Choroid plexus epithelial cell (primary cell): Measurements from ENCODE around the gene FKBP1A.

ENCODE experiments used
- DNase-seq: peaks from one replicate; pipeline ENCODE4 v3.0.0-alpha.2; 2010; ENCODE audit warnings: low read depth
- H3K4me3 ChIP-seq: 2 replicates; pipeline ENCODE4 v1.5.1; 2011; ENCODE audit warnings: low read depth, mild to moderate bottlenecking, control low read depth, low read length, moderate library complexity
- TF ChIP-seq, protein P1 (sequence below): conservative IDR thresholded peaks from 2 replicates; pipeline ENCODE4 v1.5.1; 2011; ENCODE audit warnings: low read depth, mild to moderate bottlenecking, control low read depth, inconsistent platforms, low read length, moderate library complexity

Gene FKBP1A

DNA sequence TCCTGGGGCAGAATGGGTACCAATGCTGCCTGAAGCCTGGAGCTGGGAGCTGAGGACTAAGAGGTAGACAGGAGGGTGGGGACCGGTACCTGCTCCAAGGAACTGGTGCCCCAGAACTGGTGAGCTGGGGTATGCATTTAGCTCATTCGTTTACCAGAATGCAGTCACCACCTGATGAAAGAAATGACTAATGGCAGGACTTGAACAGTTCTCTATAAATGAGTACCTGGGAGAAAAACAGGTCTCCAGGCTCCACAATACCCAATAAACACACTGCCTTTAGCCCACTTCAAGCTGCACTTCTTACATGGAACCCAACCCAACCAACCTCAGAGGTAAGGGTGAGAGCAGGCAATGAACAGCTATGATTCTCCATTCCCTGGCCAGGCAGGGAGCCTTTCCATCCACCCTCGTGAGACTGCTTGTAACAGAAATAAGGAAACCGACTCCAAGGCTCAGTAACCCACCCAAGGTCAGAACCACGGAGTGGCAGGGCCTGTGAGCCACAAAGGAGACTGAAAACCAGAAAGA, 15.4 kb downstream of the FKBP1A start:
- no peak for DNase-seq
- TF ChIP-seq, protein P1, sequence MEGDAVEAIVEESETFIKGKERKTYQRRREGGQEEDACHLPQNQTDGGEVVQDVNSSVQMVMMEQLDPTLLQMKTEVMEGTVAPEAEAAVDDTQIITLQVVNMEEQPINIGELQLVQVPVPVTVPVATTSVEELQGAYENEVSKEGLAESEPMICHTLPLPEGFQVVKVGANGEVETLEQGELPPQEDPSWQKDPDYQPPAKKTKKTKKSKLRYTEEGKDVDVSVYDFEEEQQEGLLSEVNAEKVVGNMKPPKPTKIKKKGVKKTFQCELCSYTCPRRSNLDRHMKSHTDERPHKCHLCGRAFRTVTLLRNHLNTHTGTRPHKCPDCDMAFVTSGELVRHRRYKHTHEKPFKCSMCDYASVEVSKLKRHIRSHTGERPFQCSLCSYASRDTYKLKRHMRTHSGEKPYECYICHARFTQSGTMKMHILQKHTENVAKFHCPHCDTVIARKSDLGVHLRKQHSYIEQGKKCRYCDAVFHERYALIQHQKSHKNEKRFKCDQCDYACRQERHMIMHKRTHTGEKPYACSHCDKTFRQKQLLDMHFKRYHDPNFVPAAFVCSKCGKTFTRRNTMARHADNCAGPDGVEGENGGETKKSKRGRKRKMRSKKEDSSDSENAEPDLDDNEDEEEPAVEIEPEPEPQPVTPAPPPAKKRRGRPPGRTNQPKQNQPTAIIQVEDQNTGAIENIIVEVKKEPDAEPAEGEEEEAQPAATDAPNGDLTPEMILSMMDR, result no peak
- no peak overlapping the region for H3K4me3 ChIP-seq

DNA sequence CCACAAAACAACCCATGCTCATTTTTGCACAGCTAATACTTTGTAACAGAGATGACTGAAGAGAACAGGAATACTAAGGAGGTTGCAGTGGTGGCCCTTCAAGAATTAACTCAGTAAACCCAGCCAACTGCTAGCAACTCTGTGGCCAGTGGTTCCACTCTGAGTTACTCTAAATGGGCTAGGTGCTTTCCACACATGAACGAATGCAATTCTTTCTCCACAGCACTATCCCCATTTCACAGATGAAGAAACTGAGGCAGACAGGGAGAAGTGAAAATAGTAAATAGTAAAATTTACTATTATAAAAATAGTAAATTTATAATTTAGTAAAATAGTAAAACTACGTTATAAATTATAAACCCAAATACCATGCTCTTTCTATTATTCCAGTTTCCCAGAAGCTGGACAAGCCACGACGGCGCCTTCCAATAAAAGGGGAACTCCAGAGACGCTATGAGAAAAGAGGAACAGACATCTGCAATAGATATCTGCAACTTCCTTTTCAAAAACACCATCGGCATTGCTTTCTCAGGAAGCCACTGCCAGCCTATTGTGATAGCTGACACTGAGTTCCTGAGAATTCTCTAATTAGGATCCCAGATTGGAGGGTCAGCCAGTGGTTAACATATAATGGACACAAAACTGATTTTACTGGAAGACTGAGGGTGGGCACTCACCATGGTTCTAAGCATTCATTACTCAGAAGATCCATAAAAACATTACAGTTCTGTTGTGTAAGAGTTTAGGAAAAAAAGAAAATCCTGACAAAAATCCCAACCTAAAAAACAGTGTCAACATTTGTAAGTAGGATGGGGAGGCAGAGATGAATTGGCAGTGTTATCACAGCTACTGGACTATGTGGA, 16.2 kb downstream of the FKBP1A start:
- TF ChIP-seq, protein P1, result no peak
- DNase-seq, result no peak
- H3K4me3 ChIP-seq, result no peak overlapping the region

DNA sequence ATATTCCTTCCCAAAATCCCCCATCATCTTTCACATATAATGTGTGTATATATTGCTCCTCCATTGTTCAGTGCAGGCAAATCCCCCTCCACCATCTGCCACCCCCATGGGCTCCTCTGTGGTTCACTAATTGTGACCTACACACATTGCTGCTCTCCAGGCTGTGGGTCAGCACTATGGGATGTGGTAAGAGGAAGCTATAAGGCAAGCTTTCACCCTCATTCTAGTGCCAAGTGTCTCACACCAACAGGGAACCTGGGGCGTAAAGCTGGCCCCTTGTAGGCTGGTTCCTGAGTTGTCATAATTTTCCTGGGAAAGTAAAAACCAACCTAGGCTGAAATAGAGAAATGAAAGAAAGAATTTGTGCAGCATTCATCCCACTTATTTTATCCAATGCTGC, 16.8 kb downstream of the FKBP1A start:
- DNase-seq, result no peak
- TF ChIP-seq, protein P1, result no peak
- no peak overlapping the region for H3K4me3 ChIP-seq

DNA sequence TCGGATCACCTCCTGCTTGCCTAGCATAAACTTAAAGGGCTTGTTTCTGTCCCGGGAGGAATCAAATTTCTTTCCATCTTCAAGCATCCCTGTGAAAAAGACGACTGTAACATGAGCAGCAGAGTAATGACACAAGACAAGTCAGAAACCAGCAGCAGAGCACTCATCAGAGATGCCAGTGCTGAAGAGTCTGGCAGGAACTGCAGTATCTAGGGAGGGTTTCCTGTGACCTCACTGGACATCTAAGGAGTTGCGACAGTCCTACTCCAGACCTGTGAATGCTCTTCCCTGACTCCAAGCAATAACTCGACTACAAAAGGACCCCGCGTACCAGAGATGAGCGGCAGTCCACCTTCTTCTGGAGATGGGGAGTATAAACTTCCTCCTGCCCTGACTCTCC, 17.3 kb downstream of the FKBP1A start:
- no peak overlapping the region for H3K4me3 ChIP-seq
- TF ChIP-seq, protein P1, result no peak
- peak; percentile 77 for DNase-seq

DNA sequence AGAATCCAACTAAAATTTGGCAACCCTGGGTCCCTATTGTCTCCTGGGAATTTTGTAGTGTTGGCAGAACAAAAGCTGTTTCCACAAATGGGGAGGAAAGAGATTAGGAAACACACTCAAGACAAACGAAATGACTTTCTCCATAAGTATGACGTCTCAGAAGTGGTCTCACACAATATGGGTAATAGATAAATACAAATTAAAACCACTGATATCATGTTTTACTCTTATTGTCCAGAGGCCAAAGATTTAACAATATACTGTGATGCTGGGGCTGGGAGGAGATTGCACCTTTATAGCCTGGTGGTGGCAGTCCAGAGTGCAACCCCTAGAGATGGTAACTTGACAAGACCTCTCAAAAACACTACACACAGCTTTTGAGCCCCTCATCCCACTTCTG, 18.6 kb downstream of the FKBP1A start:
- H3K4me3 ChIP-seq, result no peak overlapping the region
- no peak for DNase-seq
- TF ChIP-seq, protein P1, result no peak

DNA sequence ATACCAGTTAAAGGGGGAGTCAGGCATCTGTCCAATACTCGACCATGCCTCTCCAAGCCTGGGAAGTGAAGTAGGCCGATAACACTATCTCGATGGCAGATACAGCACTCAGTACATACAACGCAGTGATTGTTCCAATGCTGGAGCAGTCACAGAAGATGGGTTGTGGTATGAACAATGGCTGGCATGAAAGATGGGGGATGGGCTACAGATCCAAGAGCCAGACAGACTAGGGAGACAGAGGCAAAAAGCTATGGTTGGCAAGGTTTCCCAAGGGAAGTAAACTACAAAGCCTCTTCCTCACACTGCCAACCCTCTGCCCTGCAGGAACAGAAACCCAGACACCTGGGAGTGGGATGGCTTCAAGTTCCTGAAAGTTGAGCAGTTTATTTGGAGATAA, 19.2 kb downstream of the FKBP1A start:
- H3K4me3 ChIP-seq, result no peak overlapping the region
- DNase-seq, result no peak
- TF ChIP-seq, protein P1, result no peak

DNA sequence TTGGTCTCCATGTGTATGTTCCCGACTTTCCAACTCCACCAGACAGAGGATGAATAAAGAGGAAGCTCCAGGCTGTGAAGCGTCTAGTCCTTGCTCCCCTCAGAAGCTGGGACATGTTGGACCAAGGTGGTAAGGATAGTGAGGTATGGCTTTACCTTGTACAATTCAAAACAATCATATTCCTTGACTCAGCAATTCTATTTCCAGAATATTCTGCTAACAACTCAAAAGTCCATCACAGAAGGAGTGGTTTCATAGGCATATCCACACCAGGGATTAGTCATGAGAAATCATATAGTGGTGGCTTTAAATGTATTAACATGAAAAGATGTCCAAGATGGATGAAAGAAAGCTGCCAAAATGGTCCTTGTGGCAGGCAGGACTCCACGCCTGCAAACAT, 19.8 kb downstream of the FKBP1A start:
- TF ChIP-seq, protein P1, result no peak
- no peak for DNase-seq

More for the DNA sequence above, 19.8 kb downstream of the FKBP1A start:
- no peak overlapping the region for H3K4me3 ChIP-seq
